HFFc6 (cell line): ENCODE data around the gene KCNK7. TPM values are rescaled to one million over a fixed set of nuclear protein-coding genes. Genes with fewer than 3 reads are reported as not detected.

Experiments used
- DNase-seq: peaks from one replicate; pipeline ENCODE4 v3.0.0-alpha.2; 2018
- H3K27ac Mint-ChIP-seq: 2 replicates; pipeline ENCODE4 v1.8.0; 2020; ENCODE audit warnings: mild to moderate bottlenecking, mixed read lengths
- H3K27me3 Mint-ChIP-seq: 2 replicates; pipeline ENCODE4 v1.8.0; 2021; ENCODE audit warnings: mild to moderate bottlenecking, moderate library complexity, mixed read lengths; ENCODE audit not compliant: insufficient read depth
- H3K36me3 Mint-ChIP-seq: 2 replicates; pipeline ENCODE4 v1.8.0; 2021; ENCODE audit warnings: low read depth, mixed read lengths
- H3K4me1 Mint-ChIP-seq: 2 replicates; pipeline ENCODE4 v1.8.0; 2020; ENCODE audit warnings: low read depth, mixed read lengths
- H3K4me3 Mint-ChIP-seq: 2 replicates; pipeline ENCODE4 v1.8.0; 2020; ENCODE audit warnings: mild to moderate bottlenecking, moderate library complexity, mixed read lengths
- H3K9me3 Mint-ChIP-seq: 2 replicates; pipeline ENCODE4 v1.8.0; 2020; ENCODE audit warnings: mild to moderate bottlenecking, mixed read lengths
- total RNA-seq, 6 experiments: library from RNA; stranded (reverse); fragmentation: NEBNext Ultra II Directional; extraction: Animal tissue kit (Norgen Biotek cat#: 25700); gene quantifications; 2 replicates in 1 of 6; 3 replicates in 5 of 6; pipeline ENCODE4 v1.2.3, GENCODE V29; 2021
- TF ChIP-seq, protein P1 (sequence below): fragments of 200-600 bp; sonication (generic); IDR thresholded peaks from 2 replicates; pipeline ENCODE4 v1.5.0; 2021; ENCODE audit warnings: antibody characterized with exemption, mild to moderate bottlenecking

KCNK7 gene
- total RNA-seq, 6 experiments from 2014 or later: 0.16 to 0.31 (median 0.30) TPM; not detected in 3

DNA sequence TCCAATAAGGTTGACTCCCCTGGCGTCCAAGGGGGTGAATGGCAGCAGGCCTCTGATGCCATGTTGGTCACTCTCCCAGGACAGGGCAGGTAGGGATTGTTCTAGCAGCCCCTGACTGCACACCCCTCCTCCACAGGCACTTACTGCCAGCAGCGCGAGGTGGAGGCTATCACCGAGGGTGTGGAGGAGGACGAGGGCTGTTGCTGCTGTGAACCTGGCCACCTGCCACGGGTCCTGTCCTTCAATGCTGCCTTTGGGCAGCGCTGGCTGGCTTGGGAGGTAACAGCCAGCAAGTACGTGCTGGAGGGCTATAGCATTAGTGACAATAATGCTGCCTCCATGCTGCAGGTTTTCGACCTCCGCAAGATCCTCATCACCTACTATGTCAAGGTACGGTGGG lies 34.6 kb upstream of the KCNK7 start:
- H3K36me3 Mint-ChIP-seq: no peaks in the 10 kb centered on the region
- H3K4me3 Mint-ChIP-seq: no peak overlapping the region

DNA sequence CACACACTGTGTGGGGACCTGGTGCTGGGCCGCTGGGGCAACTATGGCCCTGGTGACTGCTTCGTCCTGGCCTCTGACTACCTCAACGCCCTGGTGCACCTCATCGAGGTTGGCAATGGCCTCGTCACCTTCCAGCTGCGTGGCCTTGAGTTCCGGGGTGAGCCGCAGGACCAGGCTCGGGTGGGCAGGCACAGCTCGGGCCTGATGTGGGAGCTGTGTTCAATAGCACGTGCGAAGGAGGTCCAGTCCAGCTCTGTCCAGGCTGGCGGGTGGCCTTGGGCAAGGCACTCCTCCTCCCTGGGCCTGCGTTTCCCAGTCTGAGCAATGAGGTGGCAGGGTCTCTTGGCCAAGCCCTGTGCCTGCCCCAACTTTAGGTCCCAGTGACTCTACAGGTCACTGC lies 34.0 kb upstream of the KCNK7 start:
- Mint-ChIP-seq H3K4me1 (no peaks in the 10 kb centered on the region), H3K9me3 (no peaks in the 10 kb centered on the region), H3K4me3 (no peak overlapping the region), H3K36me3 (no peaks in the 10 kb centered on the region), H3K27me3 (no peaks in the 10 kb centered on the region), H3K27ac (no peak overlapping the region)
- TF ChIP-seq, protein P1, sequence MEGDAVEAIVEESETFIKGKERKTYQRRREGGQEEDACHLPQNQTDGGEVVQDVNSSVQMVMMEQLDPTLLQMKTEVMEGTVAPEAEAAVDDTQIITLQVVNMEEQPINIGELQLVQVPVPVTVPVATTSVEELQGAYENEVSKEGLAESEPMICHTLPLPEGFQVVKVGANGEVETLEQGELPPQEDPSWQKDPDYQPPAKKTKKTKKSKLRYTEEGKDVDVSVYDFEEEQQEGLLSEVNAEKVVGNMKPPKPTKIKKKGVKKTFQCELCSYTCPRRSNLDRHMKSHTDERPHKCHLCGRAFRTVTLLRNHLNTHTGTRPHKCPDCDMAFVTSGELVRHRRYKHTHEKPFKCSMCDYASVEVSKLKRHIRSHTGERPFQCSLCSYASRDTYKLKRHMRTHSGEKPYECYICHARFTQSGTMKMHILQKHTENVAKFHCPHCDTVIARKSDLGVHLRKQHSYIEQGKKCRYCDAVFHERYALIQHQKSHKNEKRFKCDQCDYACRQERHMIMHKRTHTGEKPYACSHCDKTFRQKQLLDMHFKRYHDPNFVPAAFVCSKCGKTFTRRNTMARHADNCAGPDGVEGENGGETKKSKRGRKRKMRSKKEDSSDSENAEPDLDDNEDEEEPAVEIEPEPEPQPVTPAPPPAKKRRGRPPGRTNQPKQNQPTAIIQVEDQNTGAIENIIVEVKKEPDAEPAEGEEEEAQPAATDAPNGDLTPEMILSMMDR: no peak
- no peak for DNase-seq

More for the DNA sequence above, 34.6 kb upstream of the KCNK7 start:
- TF ChIP-seq, protein P1: no peak
- Mint-ChIP-seq H3K9me3 (no peaks in the 10 kb centered on the region), H3K4me1 (no peaks in the 10 kb centered on the region), H3K27me3 (no peaks in the 10 kb centered on the region), H3K27ac (no peak overlapping the region)
- no peak for DNase-seq

DNA sequence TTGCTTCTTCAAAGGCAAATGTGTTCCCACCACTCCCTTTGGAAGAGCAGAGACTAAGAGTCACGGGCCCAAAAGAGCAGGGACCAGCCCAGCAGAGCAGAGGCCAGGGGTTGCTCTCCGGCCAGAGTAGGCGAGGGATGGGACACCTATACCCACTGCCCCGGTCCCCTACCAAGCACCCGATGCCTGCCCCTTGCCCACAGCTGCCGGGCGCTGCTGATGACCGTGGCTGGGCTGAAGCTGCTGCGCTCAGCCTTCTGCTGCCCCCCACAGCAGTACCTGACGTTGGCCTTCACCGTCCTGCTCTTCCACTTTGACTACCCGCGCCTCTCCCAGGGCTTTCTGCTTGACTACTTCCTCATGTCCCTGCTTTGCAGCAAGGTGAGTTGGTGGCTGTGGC lies 31.6 kb upstream of the KCNK7 start:
- TF ChIP-seq, protein P1: no peak
- Mint-ChIP-seq H3K9me3 (no peaks in the 10 kb centered on the region), H3K4me1 (no peaks in the 10 kb centered on the region), H3K36me3 (peaks cover 4% of the 10 kb centered on the region; the same call in 1 of the 2 replicates), H3K27ac (no peak overlapping the region), H3K27me3 (no peaks in the 10 kb centered on the region), H3K4me3 (no peak overlapping the region)
- DNase-seq: no peak

DNA sequence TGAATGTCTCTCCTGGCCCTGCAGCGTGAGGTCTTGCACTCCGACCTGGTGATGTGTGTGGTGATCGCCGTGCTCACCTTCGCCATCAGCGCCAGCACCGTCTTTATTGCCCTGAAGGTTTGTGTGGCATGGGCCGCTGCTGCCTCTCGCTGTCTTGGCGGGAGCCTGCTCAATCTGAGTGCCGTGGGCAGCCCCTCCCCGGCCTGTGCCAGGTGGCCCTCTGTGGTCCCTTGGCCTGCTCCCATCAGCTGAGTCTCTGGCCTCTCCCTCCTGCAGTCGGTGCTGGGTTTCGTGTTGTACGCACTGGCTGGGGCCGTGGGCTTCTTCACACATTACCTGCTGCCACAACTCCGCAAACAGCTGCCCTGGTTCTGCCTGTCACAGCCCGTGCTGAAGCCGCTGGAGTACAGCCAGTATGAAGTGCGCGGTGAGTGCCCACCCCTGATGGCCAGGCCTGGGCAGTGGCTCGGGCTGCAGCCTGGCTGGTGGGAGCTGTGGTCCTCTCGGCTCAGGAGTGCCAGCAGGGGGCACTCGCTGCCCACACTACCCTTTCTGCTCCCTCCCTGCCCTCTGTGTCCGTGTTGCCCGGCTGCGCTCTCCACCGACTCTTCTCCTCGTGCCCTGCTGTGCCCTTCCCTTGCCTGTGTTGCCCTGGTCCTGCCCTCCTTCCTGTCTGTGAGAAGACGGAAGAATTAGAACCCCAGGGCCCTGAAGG lies 30.2 kb upstream of the KCNK7 start:
- Mint-ChIP-seq H3K27me3 (no peaks in the 10 kb centered on the region), H3K27ac (peak overlapping the region; percentile 27; the same call in 1 of the 2 replicates), H3K4me3 (no peak overlapping the region), H3K9me3 (no peaks in the 10 kb centered on the region), H3K36me3 (peaks cover 4% of the 10 kb centered on the region; the same call in 1 of the 2 replicates), H3K4me1 (no peaks in the 10 kb centered on the region)
- no peak for DNase-seq
- TF ChIP-seq, protein P1: peak; percentile 75

DNA sequence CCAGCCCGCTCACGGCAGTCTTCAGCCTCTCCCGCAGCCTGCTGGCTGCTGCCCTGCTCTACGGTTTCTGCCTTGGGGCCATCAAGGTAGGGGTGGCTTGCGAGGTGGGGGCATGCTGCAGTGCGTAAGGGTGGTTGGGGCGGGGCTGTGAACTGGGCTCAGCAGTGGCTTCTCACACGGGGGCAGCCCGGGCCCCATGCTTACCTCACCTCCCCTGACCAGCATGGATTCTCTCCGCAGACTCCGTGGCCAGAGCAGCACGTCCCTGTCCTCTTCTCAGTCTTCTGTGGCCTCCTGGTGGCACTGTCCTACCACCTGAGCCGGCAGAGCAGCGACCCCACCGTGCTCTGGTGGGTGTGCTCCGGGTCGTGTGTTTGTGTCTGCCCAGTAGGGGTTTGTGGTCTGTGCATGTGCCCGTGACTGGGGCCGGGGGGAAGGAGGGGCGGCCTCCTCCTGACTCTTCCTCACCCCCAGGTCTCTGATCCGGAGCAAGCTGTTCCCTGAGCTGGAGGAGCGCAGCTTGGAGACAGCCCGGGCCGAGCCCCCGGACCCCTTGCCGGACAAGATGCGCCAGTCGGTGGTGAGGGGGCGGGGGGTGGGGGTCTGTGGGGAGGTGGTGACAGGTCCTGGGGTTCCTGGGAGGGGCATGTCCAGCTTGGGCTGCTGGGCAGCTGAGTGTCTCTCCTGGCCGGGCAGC lies 29.5 kb upstream of the KCNK7 start:
- TF ChIP-seq, protein P1: no peak
- no peak for DNase-seq
- Mint-ChIP-seq H3K27me3 (no peaks in the 10 kb centered on the region), H3K9me3 (no peaks in the 10 kb centered on the region), H3K36me3 (peaks cover 4% of the 10 kb centered on the region; the same call in 1 of the 2 replicates), H3K27ac (no peak overlapping the region), H3K4me3 (no peak overlapping the region), H3K4me1 (no peaks in the 10 kb centered on the region)
